ENCODE results near the gene PSD.

The PSD gene

DNA sequence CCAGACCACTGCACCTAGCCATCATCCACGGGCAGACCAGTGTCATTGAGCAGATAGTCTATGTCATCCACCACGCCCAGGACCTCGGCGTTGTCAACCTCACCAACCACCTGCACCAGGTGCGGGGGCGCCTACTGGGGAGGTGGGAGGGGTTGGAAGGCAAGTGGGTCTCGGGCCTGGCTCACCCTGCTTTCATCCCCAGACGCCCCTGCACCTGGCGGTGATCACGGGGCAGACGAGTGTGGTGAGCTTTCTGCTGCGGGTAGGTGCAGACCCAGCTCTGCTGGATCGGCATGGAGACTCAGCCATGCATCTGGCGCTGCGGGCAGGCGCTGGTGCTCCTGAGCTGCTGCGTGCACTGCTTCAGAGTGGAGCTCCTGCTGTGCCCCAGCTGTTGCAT, 18.5 kb downstream of the PSD start:
- H3K4me1 Mint-ChIP-seq: peaks cover 39 to 76% of the 10 kb centered on the region in 2 donors
- DNase-seq: no peak
- no peak for ATAC-seq (replicated peaks)
- peak overlapping the region; percentile 92 to 97 for H3K4me3 Mint-ChIP-seq
- H3K27me3 Mint-ChIP-seq: no peaks in the 10 kb centered on the region
- H3K36me3 Mint-ChIP-seq: peaks cover 50 to 77% of the 10 kb centered on the region in 2 donors
- no peaks in the 10 kb centered on the region for H3K9me3 Mint-ChIP-seq
- peak overlapping the region; percentile 93 for H3K27ac Mint-ChIP-seq

DNA sequence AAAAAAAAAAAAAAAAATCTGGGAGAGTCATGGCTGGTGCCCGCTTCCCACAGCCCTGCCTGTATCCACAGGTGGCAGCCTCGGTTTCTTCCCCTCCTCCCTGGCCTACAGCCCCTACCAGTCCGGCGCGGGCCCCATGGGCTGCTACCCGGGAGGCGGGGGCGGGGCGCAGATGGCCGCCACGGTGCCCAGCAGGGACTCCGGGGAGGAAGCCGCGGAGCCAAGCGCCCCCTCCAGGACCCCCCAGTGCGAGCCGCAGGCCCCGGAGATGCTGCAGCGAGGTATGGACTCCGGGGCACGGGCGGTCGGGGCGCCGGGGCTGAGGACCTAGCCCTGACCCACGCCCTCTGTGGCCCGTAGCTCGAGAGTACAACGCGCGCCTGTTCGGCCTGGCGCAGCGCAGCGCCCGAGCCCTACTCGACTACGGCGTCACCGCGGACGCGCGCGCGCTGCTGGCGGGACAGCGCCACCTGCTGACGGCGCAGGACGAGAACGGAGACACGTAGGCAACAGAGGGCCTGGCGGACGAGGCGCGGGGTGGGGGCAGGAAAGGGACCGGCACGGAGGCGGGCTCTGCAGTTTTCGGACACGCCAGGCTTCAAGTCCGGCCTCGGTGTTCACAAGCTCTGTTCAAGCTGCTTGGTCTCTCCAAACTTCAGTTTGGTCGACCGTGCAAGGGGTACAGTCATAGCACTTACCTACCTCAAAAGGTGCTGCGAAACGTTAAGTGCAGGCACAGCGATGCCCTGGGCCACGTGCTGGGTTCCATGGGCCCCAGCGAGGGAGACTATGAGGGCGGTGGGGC, 19.2 kb downstream of the PSD start:
- Mint-ChIP-seq H3K9me3 (no peaks in the 10 kb centered on the region), H3K4me1 (peaks cover 39 to 72% of the 10 kb centered on the region in 2 donors)

DNA sequence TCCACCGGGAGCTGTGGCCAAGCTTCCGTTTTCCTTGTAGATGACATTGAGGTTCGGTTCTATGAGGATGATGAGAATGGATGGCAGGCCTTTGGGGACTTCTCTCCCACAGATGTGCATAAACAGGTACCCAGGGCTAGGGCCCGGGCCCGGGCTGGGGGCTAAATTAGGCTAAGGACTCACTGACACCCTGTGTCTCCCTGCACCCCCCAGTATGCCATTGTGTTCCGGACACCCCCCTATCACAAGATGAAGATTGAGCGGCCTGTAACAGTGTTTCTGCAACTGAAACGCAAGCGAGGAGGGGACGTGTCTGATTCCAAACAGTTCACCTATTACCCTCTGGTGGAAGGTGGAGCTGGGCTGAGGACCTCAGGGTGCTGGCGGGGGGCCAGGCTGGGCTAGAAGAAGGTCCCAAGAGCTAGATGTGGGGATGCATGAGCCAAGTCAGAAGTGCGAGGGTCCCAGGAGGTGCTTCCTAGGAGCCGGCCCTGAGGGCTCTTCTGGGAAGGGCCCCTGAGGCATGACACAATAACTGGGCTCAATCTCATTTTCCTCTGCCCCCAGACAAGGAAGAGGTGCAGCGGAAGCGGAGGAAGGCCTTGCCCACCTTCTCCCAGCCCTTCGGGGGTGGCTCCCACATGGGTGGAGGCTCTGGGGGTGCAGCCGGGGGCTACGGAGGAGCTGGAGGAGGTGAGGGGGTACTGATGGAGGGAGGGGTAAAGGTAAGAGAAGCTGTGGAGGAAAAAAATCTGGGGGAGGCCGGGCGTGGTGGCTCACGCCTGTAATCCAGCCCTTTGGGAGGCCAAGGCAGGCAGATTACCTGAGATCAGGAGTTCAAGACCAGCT, 20.2 kb downstream of the PSD start:
- ATAC-seq (replicated peaks): no peak
- peak overlapping the region; percentile 93 for H3K27ac Mint-ChIP-seq
- H3K9me3 Mint-ChIP-seq: no peaks in the 10 kb centered on the region
- no peaks in the 10 kb centered on the region for H3K27me3 Mint-ChIP-seq
- peak overlapping the region; percentile 92 to 97 for H3K4me3 Mint-ChIP-seq
- H3K4me1 Mint-ChIP-seq: peaks cover 38 to 71% of the 10 kb centered on the region in 2 donors
- DNase-seq: no peak
- H3K36me3 Mint-ChIP-seq: peaks cover 51 to 72% of the 10 kb centered on the region in 2 donors

More for the DNA sequence above, 19.2 kb downstream of the PSD start:
- peak overlapping the region; percentile 92 to 97 for H3K4me3 Mint-ChIP-seq
- H3K36me3 Mint-ChIP-seq: peaks cover 50 to 76% of the 10 kb centered on the region in 2 donors
- H3K27me3 Mint-ChIP-seq: no peaks in the 10 kb centered on the region
- DNase-seq (peak; percentile 86), ATAC-seq (replicated peaks) (peak; percentile 53 to 61)
- H3K27ac Mint-ChIP-seq: peak overlapping the region; percentile 93

DNA sequence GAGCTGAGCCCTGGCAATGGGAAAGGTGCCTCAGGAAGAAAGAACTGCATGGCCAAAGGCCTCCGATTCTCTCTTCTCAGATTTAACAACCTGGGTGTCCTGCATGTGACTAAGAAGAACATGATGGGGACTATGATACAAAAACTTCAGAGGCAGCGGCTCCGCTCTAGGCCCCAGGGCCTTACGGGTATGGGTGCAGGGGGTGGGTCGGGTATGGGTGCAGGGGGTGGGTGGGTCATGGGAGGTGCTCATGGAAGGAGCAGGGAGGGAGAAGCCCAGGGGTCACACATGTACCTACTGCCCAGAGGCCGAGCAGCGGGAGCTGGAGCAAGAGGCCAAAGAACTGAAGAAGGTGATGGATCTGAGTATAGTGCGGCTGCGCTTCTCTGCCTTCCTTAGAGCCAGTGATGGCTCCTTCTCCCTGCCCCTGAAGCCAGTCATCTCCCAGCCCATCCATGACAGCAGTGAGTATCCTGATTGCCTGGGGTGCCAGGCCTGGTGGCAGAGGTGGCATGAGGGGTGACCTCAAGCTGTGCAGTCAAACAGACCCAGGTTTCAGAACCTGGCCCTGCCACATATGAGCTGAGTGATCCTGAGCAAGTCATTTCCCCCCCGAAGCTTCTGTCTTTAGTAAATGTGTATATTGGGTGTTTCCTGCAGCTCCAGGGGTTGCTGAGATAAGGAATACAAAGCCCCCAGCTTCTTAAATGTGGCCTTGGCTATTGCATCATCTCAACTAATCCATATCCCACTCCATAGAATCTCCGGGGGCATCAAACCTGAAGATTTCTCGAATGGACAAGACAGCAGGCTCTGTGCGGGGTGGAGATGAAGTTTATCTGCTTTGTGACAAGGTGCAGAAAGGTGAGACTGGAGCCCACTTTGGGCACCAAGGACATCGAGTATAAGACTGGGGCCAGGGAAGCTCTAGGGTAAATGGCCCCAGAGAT, 21.1 kb downstream of the PSD start:
- H3K27ac Mint-ChIP-seq: peak overlapping the region; percentile 100
- no peaks in the 10 kb centered on the region for H3K9me3 Mint-ChIP-seq
- no peaks in the 10 kb centered on the region for H3K27me3 Mint-ChIP-seq
- DNase-seq (no peak), ATAC-seq (replicated peaks) (no peak)
- peak overlapping the region; percentile 92 to 97 for H3K4me3 Mint-ChIP-seq
- H3K36me3 Mint-ChIP-seq: peaks cover 50 to 70% of the 10 kb centered on the region in 2 donors
- H3K4me1 Mint-ChIP-seq: peaks cover 43 to 72% of the 10 kb centered on the region in 2 donors

DNA sequence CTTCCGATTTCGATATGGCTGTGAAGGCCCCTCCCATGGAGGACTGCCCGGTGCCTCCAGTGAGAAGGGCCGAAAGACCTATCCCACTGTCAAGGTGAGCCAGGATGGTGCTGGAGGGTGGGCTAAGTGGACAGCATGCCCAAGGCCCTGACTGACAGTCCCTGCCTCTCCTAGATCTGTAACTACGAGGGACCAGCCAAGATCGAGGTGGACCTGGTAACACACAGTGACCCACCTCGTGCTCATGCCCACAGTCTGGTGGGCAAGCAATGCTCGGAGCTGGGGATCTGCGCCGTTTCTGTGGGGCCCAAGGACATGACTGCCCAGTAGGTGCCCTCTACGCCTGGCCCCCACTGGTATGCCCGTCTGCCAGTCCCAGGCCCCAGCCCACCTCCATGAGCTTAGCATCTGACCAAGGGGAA, 21.8 kb downstream of the PSD start:
- peaks cover 46 to 62% of the 10 kb centered on the region in 2 donors for H3K36me3 Mint-ChIP-seq
- H3K27ac Mint-ChIP-seq: peak overlapping the region; percentile 100
- peak overlapping the region; percentile 92 to 97 for H3K4me3 Mint-ChIP-seq
- DNase-seq: no peak
- H3K9me3 Mint-ChIP-seq: no peaks in the 10 kb centered on the region
- no peak for ATAC-seq (replicated peaks)
- peaks cover 43 to 65% of the 10 kb centered on the region in 2 donors for H3K4me1 Mint-ChIP-seq
- H3K27me3 Mint-ChIP-seq: no peaks in the 10 kb centered on the region

DNA sequence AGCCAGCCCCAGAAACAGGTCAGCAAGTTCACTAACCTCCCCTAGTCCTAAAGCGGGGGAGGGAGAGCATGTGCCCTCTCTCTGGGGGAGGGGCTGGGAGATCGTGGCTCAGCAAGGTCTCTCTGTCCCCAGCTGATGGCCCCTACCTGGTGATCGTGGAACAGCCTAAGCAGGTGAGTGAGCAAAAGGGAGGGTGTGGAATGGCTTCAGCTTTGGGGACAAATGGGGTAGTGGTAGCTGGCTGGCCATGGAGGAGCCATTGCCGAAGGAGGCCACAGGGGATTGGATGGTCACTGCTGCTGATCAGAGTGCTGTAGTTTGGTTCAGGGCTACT, 22.3 kb downstream of the PSD start:
- H3K27me3 Mint-ChIP-seq: no peaks in the 10 kb centered on the region
- H3K4me3 Mint-ChIP-seq: peak overlapping the region; percentile 92 to 97
- peaks cover 43 to 60% of the 10 kb centered on the region in 2 donors for H3K4me1 Mint-ChIP-seq
- H3K9me3 Mint-ChIP-seq: no peaks in the 10 kb centered on the region
- H3K27ac Mint-ChIP-seq: peak overlapping the region; percentile 100
- DNase-seq: peak; percentile 10
- ATAC-seq (replicated peaks): no peak
- peaks cover 44 to 58% of the 10 kb centered on the region in 2 donors for H3K36me3 Mint-ChIP-seq

DNA sequence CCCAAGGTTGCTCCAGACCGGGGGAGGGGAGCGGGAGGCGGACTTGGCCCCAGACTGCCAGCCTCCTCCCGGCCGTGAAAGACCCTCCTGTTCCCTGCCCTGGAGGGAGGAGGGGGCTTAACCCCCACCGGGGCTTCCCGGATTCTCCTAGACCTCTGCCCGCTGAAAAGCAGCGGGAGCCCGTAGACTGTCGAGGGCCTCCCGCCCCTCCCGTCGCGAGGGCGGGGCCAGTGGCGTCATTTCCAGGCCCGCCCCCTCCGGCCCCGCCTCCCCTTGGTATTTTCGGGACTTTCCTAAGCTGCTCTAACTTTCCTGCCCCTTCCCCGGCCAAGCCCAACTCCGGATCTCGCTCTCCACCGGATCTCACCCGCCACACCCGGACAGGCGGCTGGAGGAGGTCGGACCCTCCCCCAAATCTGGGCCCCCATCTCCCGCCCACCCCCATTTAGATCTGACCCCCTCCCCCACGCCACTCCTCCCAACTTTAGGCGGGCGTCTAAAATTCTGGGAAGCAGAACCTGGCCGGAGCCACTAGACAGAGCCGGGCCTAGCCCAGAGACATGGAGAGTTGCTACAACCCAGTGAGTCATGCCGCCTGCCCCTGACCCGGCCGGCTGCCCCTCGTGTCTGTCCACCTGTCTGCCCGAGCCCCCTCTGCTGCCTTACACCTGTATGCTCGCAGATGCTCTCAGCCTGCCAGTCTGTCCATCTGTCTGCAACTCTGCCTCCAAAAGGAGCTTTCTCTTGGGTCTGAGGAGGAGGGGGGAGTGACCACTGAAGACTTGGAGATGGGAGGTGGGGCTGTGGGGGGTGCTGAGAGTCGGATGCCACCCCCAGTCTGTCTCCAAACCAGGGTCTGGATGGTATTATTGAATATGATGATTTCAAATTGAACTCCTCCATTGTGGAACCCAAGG, 22.9 kb downstream of the PSD start, which contains the start of gene NFKB2:
TSS of gene NFKB2 (plus strand) at position 306 of the 917 bp plus-strand sequence. CDS start at position 561, 255 bp downstream.
- peaks cover 44 to 55% of the 10 kb centered on the region in 2 donors for H3K36me3 Mint-ChIP-seq
- DNase-seq (peak; percentile 88), ATAC-seq (replicated peaks) (peak; percentile 32 to 40)
- H3K27ac Mint-ChIP-seq: peak within 1 kb of the TSS; percentile 100
- peak within 1 kb of the TSS; percentile 92 to 97 for H3K4me3 Mint-ChIP-seq
- no peaks in the 10 kb centered on the region for H3K27me3 Mint-ChIP-seq
- no peaks in the 10 kb centered on the region for H3K9me3 Mint-ChIP-seq
- H3K4me1 Mint-ChIP-seq: peaks cover 46 to 55% of the 10 kb centered on the region in 2 donors

DNA sequence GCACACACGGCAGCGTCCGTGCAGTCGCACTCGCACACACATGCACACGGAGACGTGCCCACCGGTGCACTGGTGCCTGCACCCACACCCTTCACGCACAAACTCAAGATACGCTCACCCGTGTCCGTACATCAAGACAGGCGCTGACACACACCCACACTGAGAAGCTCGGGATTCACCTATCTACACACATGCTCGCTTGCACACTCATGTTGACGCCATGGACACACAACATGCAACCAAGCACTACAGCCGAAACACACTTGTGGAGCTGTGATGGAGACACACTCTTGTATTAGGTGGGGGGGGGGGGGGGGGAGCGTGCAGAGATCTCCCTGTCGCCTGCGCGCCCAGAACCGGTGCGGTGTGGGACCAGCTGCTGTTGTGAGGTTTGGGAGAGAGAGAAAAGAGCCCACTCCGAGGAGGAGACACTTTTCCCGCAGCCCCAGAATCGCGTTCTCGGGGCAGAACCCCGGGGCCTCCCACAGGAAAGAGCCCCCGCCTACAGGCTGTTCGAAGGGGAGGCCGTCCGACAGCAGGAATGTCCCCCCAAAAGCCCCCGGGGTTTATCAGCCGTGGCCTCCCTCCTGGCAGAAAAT, 23.7 kb downstream of the PSD start:
- Mint-ChIP-seq H3K4me3 (peak overlapping the region; percentile 92 to 97), H3K4me1 (peaks cover 40 to 50% of the 10 kb centered on the region in 2 donors), H3K27me3 (no peaks in the 10 kb centered on the region), H3K36me3 (peaks cover 37 to 49% of the 10 kb centered on the region in 2 donors), H3K27ac (peak overlapping the region; percentile 100), H3K9me3 (no peaks in the 10 kb centered on the region)
- DNase-seq (peak; percentile 82), ATAC-seq (replicated peaks) (peak; percentile 31 to 33)

DNA sequence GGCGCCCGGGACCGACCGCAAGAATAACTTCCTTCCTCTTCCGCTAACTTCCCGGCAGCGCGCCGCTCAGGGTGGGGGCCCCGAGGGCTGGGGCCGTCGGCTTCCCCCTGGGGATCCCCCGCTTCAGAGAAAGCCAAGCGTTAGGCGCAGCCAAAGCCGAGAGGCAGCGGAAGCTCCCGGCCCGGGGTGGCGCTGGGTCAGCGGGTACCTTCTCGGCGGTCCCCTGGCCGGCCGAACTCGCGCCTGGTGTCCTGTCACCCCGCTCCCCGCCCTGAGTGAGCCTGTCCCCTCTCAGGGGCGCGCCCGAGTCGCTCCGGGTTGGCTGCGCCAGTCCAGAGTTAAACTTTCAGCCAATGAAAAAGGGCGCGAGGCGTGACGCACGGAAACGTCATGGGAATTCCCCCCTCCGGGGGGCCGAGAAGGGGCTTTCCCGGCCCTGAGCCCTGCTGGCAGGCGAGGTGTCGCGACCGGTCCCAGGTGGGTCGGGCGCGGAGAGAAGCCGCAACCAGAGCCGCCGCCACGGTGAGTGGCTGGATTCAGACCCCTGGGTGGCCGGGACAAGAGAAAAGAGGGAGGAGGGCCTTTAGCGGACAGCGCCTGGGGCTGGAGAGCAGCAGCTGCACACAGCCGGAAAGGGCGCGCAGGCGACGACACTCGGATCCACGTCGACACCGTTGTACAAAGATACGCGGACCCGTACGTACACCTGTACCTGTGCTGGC, 24.3 kb downstream of the PSD start:
- Mint-ChIP-seq H3K4me1 (peaks cover 36 to 44% of the 10 kb centered on the region in 2 donors), H3K36me3 (peaks cover 31 to 42% of the 10 kb centered on the region in 2 donors), H3K9me3 (no peaks in the 10 kb centered on the region), H3K27ac (peak overlapping the region; percentile 100), H3K27me3 (no peaks in the 10 kb centered on the region), H3K4me3 (peak overlapping the region; percentile 92 to 97)
- peak; percentile 85 for ATAC-seq (replicated peaks)
- DNase-seq: peak; percentile 99

DNA sequence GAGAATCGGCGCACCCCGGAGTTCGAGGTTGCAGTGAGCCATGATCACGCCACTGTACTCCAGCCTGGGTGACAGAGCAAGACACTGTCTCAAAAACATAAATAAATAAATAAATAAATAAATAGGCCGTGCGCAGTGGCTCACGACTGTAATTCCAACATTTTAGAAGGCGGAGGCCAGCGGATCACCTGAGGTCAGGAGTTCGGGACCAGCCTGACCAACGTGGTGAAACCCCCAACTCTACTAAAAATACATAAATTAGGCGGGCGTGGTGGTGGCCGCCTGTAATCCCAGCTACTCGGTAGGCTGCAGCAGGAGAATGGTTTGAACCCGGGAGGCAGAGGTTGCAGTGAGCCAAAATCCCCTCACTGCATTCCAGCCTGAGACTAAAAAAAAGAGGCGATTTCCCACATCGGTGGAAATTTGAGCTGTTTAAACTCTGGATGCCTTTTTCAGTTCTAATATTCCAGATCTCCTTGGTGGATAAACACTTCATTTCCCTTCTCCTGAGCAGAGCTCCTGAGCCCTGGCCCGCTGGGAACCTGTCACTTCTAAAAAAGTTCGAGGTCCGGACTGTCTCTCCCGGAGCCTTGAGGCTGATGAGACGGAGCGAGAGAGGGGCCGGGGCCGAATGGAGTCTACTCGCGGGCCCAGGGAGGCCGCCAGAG, 25.0 kb downstream of the PSD start:
- DNase-seq (no peak), ATAC-seq (replicated peaks) (no peak)
- peak overlapping the region; percentile 92 to 97 for H3K4me3 Mint-ChIP-seq
- H3K36me3 Mint-ChIP-seq: peaks cover 27 to 39% of the 10 kb centered on the region in 2 donors
- H3K9me3 Mint-ChIP-seq: no peaks in the 10 kb centered on the region
- no peaks in the 10 kb centered on the region for H3K27me3 Mint-ChIP-seq
- H3K27ac Mint-ChIP-seq: peak overlapping the region; percentile 100
- H3K4me1 Mint-ChIP-seq: peaks cover 33 to 38% of the 10 kb centered on the region in 2 donors

DNA sequence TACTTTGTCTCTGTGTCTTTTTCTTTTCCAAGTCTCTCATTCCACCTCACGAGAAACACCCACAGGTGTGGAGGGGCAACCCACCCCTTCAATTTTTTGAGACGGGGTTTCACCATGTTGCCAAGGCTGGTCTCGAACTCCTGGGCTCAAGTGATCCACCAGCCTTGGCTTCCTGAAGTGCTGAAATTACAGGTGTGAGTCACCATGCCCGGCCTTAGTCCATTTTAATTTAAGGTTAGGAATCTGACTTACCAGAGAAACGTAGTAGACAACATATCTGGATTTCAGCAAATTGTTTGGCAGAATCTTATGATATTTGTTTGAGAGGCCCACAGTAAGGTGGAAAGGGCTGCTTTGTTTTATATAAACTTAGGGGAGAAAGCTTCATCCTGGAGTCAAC, 26.3 kb downstream of the PSD start:
- no peaks in the 10 kb centered on the region for H3K9me3 Mint-ChIP-seq
- H3K36me3 Mint-ChIP-seq: peaks cover 17 to 27% of the 10 kb centered on the region in 2 donors
- no peak for ATAC-seq (replicated peaks)
- no peaks in the 10 kb centered on the region for H3K27me3 Mint-ChIP-seq
- H3K4me3 Mint-ChIP-seq: no peak overlapping the region
- H3K27ac Mint-ChIP-seq: peak overlapping the region; percentile 49
- DNase-seq: no peak
- H3K4me1 Mint-ChIP-seq: peaks cover 25 to 26% of the 10 kb centered on the region in 2 donors
